SK-N-MC (cell line): ENCODE results near the gene GNAI2.
"Not testable (repeated sequence)": the region's sequence is repeated elsewhere in the genome, so short reads cannot be mapped to it uniquely, and the experiment has no call there.

Source experiments
- DNase-seq: peaks from one replicate; pipeline ENCODE4 v3.0.0-alpha.2; 2011; ENCODE audit warnings: low read depth, low spot score
- H3K27ac ChIP-seq: fragments of 200-600 bp; sonication (generic); 2 replicates; pipeline ENCODE4 v1.5.1; 2016; ENCODE audit warnings: mixed run types
- H3K36me3 ChIP-seq: fragments of 200-600 bp; sonication (generic); 2 replicates; pipeline ENCODE4 v1.6.1; 2017; ENCODE audit warnings: antibody characterized with exemption, low read length, mixed read lengths; ENCODE audit not compliant: insufficient read depth
- H3K4me3 ChIP-seq: fragments of 200-600 bp; sonication (generic); 2 replicates; pipeline ENCODE4 v1.5.1; 2016
- H3K9ac ChIP-seq: fragments of 200-600 bp; sonication (generic); 2 replicates; pipeline ENCODE4 v1.8.0; 2017; ENCODE audit warnings: mixed run types, mixed read lengths; ENCODE audit not compliant: insufficient read length
- H3K9me3 ChIP-seq: fragments of 200-600 bp; sonication (generic); 2 replicates; pipeline ENCODE4 v1.6.1; 2017; ENCODE audit warnings: low read depth, mild to moderate bottlenecking, antibody characterized with exemption, low read length, moderate library complexity, mixed read lengths
- EZH2 ChIP-seq: fragments of 200-600 bp; sonication (generic); IDR thresholded peaks from one replicate; pipeline ENCODE4 v1.6.1; 2017; ENCODE audit warnings: antibody characterized with exemption
- FOXP2 ChIP-seq: optimal IDR thresholded peaks from 2 replicates; pipeline ENCODE3; 2011; ENCODE audit warnings: mild to moderate bottlenecking, moderate library complexity; ENCODE audit not compliant: insufficient read depth; ENCODE audit errors: extremely low read length, control extremely low read depth
- POLR2AphosphoS5 ChIP-seq: IDR thresholded peaks from 2 replicates; pipeline ENCODE4 v1.6.1; 2012; ENCODE audit warnings: mild to moderate bottlenecking, low read depth, low read length, borderline replicate concordance

Gene GNAI2

DNA sequence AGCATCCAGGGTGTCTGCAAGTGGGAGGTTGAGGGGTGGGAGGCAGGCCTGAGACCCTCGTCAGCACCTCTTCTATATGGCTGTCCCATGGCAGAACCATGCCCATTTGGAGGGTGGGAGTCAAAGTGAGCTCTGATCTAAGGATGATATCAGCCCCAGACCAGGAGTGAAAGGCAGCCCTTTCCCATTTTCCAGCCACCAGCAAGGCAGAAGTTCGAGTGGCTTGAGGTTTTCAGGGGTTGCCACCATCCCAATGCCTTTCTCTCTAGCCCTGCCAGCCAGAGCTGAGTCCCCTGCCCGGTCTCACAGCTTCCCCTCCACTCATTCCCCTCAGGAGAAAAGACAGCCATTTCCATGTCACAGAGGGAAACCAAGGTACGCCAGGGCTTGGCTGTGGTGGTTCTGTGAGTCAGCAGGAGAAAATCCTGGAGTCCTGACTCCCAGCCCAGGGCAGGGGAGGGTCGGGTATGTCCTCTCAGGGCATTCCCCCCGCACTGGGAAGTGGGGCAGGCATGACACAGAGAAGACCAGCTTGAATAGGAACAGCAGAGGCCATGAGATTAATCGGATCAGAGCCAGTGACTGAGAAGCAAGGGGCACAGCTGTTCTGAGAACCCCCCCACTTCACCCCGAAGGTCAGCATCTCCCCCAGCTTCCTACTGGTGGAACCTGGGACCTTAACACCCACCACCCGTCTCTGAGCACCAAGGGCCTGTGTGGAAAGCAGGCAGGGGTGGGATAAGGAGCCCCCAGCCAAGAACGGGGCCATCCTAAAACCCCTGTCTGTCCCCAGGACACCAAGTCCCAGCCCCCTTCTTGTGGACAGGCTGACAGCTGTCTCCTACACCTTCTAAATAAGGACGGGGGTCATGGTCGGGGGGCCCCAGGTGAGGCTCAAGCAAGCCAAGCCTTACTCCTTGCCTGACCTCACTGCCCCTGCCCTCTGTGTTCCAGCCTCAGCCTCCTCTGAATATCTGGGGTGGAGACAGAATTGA is 31.9 kb upstream of the GNAI2 start:
- DNase-seq: no peak
- Histone ChIP-seq H3K9ac (no peak overlapping the region), H3K27ac (no peak overlapping the region), H3K4me3 (no peak overlapping the region), H3K9me3 (no peaks in the 10 kb centered on the region), H3K36me3 (no peaks in the 10 kb centered on the region)
- TF ChIP-seq EZH2: no peak
- TF ChIP-seq POLR2AphosphoS5: no peak
- no peak for TF ChIP-seq FOXP2

GRCh38 chr3:50204804-50205412 is 31.1 kb upstream of the GNAI2 start, which contains the start of gene SLC38A3:
TSS of gene SLC38A3 (plus strand) at chr3:50205271. CDS start at chr3:50214200, 8,929 bp downstream.
- no peaks in the 10 kb centered on the region for H3K36me3 ChIP-seq
- no peaks in the 10 kb centered on the region for H3K9me3 ChIP-seq
- TF ChIP-seq POLR2AphosphoS5 (no peak), EZH2 (no peak), FOXP2 (no peak)
- H3K4me3 ChIP-seq: peak within 1 kb of the TSS; percentile 51
- no peak within 1 kb of the TSS for H3K27ac ChIP-seq
- no peak for DNase-seq
- no peak within 1 kb of the TSS for H3K9ac ChIP-seq

- peak overlapping the region; percentile 51 for H3K4me3 ChIP-seq
- H3K36me3 ChIP-seq: no peaks in the 10 kb centered on the region
- H3K9ac ChIP-seq: no peak overlapping the region
- H3K27ac ChIP-seq: no peak overlapping the region
- H3K9me3 ChIP-seq: no peaks in the 10 kb centered on the region
- no peak for DNase-seq
- TF ChIP-seq POLR2AphosphoS5: no peak
- no peak for TF ChIP-seq FOXP2
- no peak for TF ChIP-seq EZH2
Measured at GRCh38 chr3:50205413-50206276, 30.4 kb upstream of the GNAI2 start.

GRCh38 chr3:50207359-50208042 is 28.5 kb upstream of the GNAI2 start:
- no peaks in the 10 kb centered on the region for H3K36me3 ChIP-seq
- no peak overlapping the region for H3K27ac ChIP-seq
- no peak overlapping the region for H3K9ac ChIP-seq

DNA sequence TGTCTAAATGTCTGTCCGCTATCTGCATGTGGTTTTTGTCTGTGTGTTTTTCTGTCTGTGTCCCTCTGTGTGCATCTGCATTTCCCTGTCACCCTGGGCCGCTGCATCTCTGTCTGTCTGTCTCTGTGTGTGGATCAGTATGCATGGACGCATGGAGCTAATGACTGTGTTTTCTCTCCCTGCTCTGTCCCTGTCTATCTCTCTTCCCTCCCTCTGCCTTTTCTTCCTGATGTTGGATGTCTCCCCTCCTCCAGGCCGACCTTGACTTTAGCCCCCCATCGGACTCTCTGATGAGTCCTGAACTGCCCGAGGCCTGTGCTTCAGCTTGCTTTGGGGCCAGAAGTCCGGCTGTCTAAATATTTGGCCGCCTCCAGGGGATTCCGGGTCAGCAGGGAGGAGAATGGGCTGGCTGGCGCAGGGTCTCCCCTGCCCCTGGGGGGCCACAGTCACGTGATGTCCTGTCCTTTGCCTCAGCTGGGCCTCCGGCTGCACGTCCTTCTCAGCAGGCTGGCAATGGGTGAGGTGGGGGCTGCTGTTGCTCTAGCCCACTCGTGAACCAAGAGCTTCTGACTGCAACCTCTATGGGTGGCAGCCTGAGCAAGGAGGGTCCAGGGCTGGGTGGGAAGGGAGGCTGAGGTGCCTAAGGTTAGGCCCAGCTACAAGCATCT is 27.2 kb upstream of the GNAI2 start:
- TF ChIP-seq FOXP2: no peak
- TF ChIP-seq POLR2AphosphoS5: no peak
- no peak for TF ChIP-seq EZH2
- Histone ChIP-seq H3K36me3 (no peaks in the 10 kb centered on the region), H3K9ac (no peak overlapping the region), H3K9me3 (no peaks in the 10 kb centered on the region), H3K27ac (no peak overlapping the region), H3K4me3 (no peak overlapping the region)
- DNase-seq: no peak

More at GRCh38 chr3:50207359-50208042, 28.5 kb upstream of the GNAI2 start:
- DNase-seq: no peak
- no peaks in the 10 kb centered on the region for H3K9me3 ChIP-seq
- TF ChIP-seq FOXP2: no peak
- no peak for TF ChIP-seq POLR2AphosphoS5
- no peak for TF ChIP-seq EZH2
- no peak overlapping the region for H3K4me3 ChIP-seq

DNA sequence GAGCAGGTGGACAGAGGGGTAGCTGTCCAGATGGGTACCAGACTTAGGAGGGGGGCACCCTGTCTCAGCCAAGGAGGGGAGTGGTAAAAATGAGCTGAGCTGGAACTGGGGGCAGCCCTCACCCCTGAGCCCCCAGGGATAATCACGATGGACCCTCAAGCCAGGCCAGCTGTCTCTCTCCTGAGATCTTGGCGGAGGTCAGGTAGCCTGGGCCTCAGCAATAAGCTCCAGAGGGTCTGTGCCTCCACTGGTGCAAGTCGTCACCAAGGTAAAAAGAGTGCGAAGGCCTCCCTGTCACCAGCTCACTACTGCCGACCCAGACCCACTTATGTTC is 25.9 kb upstream of the GNAI2 start:
- H3K9ac ChIP-seq: no peak overlapping the region

DNA sequence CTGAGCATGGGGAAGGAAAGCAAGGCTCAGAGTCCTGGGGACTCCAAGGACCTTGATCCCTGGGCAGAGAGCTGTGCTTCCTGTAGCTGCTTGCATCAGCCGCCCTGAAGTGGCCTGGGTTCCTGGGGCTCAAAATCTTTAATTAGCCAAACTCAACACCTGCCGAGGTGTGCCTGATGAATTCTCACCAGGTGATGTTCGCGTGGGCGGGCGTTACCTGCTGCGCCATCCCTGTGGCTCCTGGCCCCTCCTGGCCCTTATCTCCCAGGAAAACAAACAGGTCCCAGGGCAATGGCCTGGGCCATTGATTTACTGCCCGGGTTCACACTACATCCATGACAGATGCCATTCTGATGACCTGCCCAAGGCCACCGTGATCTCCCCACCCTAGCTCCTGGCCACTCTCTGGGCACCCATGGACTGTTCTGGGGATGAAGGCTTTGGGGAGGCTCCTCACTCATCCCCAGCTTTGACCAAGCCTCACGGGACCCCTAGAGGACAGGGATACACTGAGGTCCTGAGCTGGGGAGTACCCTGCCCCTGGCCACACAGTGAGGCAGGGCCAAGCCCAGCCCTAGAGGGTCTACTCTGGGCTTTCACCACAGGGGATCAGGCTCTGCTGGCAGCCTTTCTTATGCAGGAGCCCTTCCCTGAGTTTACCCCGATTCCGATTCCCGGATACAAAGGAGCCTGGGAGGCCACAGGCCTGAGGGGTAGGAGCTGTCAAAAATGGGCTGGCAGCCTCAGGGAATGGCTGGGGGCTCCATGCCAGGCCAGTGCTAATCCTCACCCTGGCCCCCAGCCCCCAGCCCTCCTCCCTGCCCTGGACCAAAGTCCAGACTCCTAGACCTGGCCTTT is 25.3 kb upstream of the GNAI2 start:
- no peaks in the 10 kb centered on the region for H3K36me3 ChIP-seq
- no peak overlapping the region for H3K27ac ChIP-seq
- no peak overlapping the region for H3K9ac ChIP-seq
- no peak for DNase-seq
- no peaks in the 10 kb centered on the region for H3K9me3 ChIP-seq
- H3K4me3 ChIP-seq: no peak overlapping the region
- TF ChIP-seq EZH2 (no peak), POLR2AphosphoS5 (no peak), FOXP2 (no peak)

More for the DNA sequence above, 25.9 kb upstream of the GNAI2 start:
- Histone ChIP-seq H3K27ac (no peak overlapping the region), H3K9me3 (no peaks in the 10 kb centered on the region), H3K4me3 (no peak overlapping the region), H3K36me3 (no peaks in the 10 kb centered on the region)
- no peak for TF ChIP-seq FOXP2
- TF ChIP-seq POLR2AphosphoS5: no peak
- no peak for TF ChIP-seq EZH2
- DNase-seq: no peak

DNA sequence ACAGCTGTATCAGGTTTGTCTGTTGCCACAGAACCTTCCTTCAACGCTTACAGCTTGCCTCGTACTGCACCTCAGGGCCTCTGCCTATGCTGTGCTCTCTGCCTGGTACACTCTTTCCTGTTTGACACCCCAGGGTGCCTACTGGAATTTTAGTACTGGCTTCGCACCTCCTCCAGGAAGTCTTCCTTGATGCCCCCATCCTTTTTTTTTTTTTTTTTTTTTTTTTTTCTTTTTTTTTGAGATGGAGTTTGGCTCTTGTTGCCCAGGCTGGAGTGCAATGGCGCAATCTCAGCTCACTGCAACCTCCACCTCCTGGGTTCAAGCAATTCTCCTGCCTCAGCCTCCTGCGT is 24.7 kb upstream of the GNAI2 start:
- H3K9ac ChIP-seq, DNase-seq, H3K27ac ChIP-seq, H3K9me3 ChIP-seq, H3K36me3 ChIP-seq, H3K4me3 ChIP-seq: not testable (repeated sequence)
